ENCODE measurements around the gene EXOC2. TPM values are rescaled to one million over a fixed set of nuclear protein-coding genes. Genes with fewer than 3 reads are reported as not detected.

Gene EXOC2
- total and polyA plus RNA-seq, 5 experiments from 2014 or later: 28.6 to 40.3 (median 36.7) TPM

DNA sequence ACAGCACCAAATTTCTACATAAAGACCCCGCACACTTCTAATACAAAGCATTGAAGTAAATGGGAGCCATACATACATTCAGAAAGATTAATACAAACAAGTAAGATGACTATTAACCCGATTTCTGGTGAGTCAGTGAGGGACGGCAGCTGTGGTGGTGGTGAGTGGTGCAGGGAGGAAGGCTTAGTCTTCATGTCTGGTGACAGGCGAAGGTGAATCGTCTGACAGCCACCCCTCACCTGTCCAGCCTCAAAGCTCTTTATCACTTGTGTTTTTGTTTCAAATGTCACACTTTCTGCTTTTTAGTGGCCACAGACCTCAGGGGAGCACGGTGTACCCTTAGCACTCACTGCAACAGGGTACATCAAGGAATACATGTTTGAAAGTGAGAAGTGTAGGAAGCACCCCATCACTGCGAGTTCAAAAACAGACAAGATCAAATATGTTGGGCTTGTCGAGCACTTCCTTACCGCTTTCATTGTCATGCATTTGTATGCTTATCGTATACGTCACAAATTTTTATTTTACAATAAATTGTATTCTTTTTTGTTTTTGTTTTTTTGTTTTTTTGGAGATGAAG lies 237.8 kb downstream of the EXOC2 start:
- peaks cover 0 to 9% (median 4%) of the 10 kb centered on the region in 9 donors for H3K9me3 Mint-ChIP-seq
- H3K27ac Mint-ChIP-seq: peak overlapping the region; percentile 1 to 86 (median 68)
- peaks cover 0 to 4% (median 0%) of the 10 kb centered on the region in 3 donors for H3K36me3 Mint-ChIP-seq
- H3K27me3 Mint-ChIP-seq: no peaks in the 10 kb centered on the region
- ATAC-seq (peak; percentile 87 to 93), DNase-seq (peak in 3 of 10 donors; percentile 11 to 54 (median 51))
- H3K4me1 Mint-ChIP-seq: peaks cover 5 to 15% (median 13%) of the 10 kb centered on the region in 4 donors
- peak overlapping the region in 9 of 10 donors; percentile 44 to 84 (median 66) for H3K4me3 Mint-ChIP-seq
- POLR2A ChIA-PET: interaction anchor here (0.9 to 1.1 kb wide), 2 partner anchors 10 to 19 kb away, joined by 3 read pairs; no protein-coding TSS in a partner anchor

- H3K27ac Mint-ChIP-seq: peak overlapping the region in 5 of 10 donors; percentile 1 to 86 (median 69)
- ATAC-seq (no peak), DNase-seq (no peak)
- no peaks in the 10 kb centered on the region for H3K27me3 Mint-ChIP-seq
- H3K4me3 Mint-ChIP-seq: peak overlapping the region in 7 of 10 donors; percentile 44 to 84 (median 66)
- H3K9me3 Mint-ChIP-seq: peaks cover 0 to 9% (median 4%) of the 10 kb centered on the region in 9 donors
- POLR2A ChIA-PET: interaction anchor here (0.9 to 1.2 kb wide), 3 partner anchors 9 to 19 kb away, joined by 3 read pairs; no protein-coding TSS in a partner anchor
- H3K36me3 Mint-ChIP-seq: peaks cover 0 to 4% (median 0%) of the 10 kb centered on the region in 3 donors
- H3K4me1 Mint-ChIP-seq: peaks cover 6 to 15% (median 13%) of the 10 kb centered on the region in 4 donors
Observed at GRCh38 chr6:454148-454991, 238.6 kb downstream of the EXOC2 start.

GRCh38 chr6:453152-453551 lies 239.8 kb downstream of the EXOC2 start:
- H3K9me3 Mint-ChIP-seq: peaks cover 0 to 3% (median under 1%) of the 10 kb centered on the region in 9 donors
- no peaks in the 10 kb centered on the region for H3K27me3 Mint-ChIP-seq
- POLR2A ChIA-PET: interaction anchor here (1.2 kb wide), 1 partner anchor 8 kb away, joined by 3 read pairs; no protein-coding TSS in a partner anchor
- no peak overlapping the region for H3K4me3 Mint-ChIP-seq
- no peak overlapping the region for H3K27ac Mint-ChIP-seq
- ATAC-seq: no peak
- H3K36me3 Mint-ChIP-seq: no peaks in the 10 kb centered on the region
- no peak for DNase-seq
- H3K4me1 Mint-ChIP-seq: peaks cover 9 to 28% (median 20%) of the 10 kb centered on the region in 4 donors

DNA sequence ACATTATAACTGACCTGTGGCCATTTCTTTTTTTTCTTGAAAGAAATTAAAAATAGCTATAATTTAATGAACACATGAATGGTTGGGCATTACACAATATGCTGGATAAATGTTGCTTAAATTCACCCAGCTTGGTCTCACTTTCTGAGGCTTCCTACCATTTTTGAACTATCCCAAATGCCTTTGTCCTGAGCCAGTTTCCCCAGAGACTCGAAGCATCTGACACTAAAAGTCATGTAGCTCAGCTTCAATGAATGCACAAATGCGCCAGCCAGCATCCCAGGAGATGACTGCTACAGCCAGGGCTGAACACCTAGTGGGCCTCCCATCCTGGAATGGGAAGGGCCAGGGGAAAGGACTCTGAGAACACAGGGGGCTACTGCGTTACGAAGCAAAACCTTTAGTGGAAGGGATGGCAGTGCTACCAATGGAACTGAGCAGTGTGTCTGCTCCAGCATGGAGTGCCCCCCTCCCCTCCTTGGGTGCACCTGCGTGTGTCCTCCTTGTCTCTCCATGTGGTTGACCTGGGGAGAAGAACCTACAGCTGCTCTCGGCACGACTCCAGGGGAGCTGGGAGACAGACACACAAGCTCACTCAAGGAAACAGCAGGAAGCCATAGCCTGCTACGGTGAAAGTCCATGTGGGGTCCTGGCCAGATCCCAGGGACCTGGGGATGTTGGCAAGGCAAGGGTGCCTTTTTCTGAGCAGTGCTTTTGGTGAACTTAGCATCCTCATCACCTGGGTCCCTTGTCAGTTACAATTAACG lies 240.5 kb downstream of the EXOC2 start:
- POLR2A ChIA-PET: no interaction called here
- no peak for DNase-seq

GRCh38 chr6:451847-452246 lies 241.1 kb downstream of the EXOC2 start:
- DNase-seq (no peak), ATAC-seq (no peak)
- H3K4me1 Mint-ChIP-seq: peaks cover 12 to 41% (median 30%) of the 10 kb centered on the region in 4 donors
- no peaks in the 10 kb centered on the region for H3K27me3 Mint-ChIP-seq
- H3K9me3 Mint-ChIP-seq: no peaks in the 10 kb centered on the region
- no peaks in the 10 kb centered on the region for H3K36me3 Mint-ChIP-seq
- POLR2A ChIA-PET: no interaction called here
- peak overlapping the region in 1 of 10 donors; percentile 41 for H3K27ac Mint-ChIP-seq
- no peak overlapping the region for H3K4me3 Mint-ChIP-seq

More for the DNA sequence above, 240.5 kb downstream of the EXOC2 start:
- Mint-ChIP-seq H3K27ac (no peak overlapping the region), H3K4me3 (no peak overlapping the region), H3K9me3 (peaks cover 0 to 3% (median 0%) of the 10 kb centered on the region in 9 donors), H3K4me1 (peaks cover 12 to 34% (median 26%) of the 10 kb centered on the region in 4 donors), H3K36me3 (no peaks in the 10 kb centered on the region), H3K27me3 (no peaks in the 10 kb centered on the region)
- ATAC-seq: no peak

- no peak for DNase-seq
- H3K36me3 Mint-ChIP-seq: no peaks in the 10 kb centered on the region
- H3K27ac Mint-ChIP-seq: no peak overlapping the region
- H3K4me1 Mint-ChIP-seq: peaks cover 16 to 46% (median 35%) of the 10 kb centered on the region in 4 donors
- H3K9me3 Mint-ChIP-seq: no peaks in the 10 kb centered on the region
- POLR2A ChIA-PET: interaction anchor here (0.6 kb wide), 1 partner anchor 30 kb away, joined by 4 read pairs; no protein-coding TSS in a partner anchor
- H3K4me3 Mint-ChIP-seq: no peak overlapping the region
- no peak for ATAC-seq
- H3K27me3 Mint-ChIP-seq: no peaks in the 10 kb centered on the region
Observed at GRCh38 chr6:451336-451735, 241.6 kb downstream of the EXOC2 start.

DNA sequence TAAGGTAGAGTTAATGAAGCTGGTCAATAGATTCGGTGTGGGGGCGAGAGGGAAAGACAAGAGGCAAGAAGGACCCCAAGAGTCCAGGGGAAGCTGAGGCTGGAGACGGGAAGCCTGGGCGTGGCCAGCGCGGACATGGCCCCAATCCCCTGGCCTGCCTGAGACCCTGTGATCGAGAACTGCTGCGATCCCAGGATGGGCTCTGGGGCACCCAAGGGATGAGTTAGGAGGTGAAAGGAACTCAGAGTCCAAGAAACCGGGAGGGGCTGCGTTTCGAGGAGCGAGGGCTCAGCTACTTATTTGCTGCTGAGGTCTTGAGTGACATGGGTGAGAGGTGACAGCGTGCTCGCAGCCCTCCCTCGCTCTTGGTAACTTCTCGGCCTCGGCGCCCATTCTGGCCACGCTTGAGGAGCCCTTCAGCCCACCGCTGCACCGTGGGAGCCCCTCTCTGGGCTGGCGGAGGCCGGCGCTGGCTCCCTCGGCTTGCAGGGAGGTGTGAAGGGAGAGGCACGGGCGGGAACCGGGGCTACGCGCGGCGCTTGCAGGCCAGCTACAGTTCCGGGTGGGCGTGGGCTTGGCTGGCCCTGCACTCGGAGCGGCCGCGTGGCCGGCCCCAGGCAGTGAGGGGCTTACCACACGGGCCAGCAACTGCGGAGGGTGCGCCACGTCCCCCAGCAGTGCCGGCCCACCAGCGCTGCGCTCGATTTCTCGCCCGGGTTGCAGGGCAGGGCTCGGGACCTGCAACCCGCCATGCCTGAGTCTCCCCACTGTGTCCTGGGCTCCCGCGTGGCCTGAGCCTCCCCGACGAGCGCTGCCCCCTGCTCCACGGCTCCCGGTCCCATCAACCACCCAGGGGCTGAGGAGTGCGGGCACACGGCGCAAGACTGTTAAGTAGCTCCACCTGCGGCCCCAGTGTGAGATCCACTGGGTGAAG lies 243.2 kb downstream of the EXOC2 start:
- no peaks in the 10 kb centered on the region for H3K9me3 Mint-ChIP-seq
- DNase-seq: no peak
- H3K4me3 Mint-ChIP-seq: no peak overlapping the region
- no peaks in the 10 kb centered on the region for H3K36me3 Mint-ChIP-seq
- peaks cover 21 to 49% (median 41%) of the 10 kb centered on the region in 4 donors for H3K4me1 Mint-ChIP-seq
- H3K27ac Mint-ChIP-seq: peak overlapping the region in 2 of 10 donors; percentile 16 to 87
- no peaks in the 10 kb centered on the region for H3K27me3 Mint-ChIP-seq
- no peak for ATAC-seq
- POLR2A ChIA-PET: no interaction called here

- Mint-ChIP-seq H3K36me3 (no peaks in the 10 kb centered on the region), H3K9me3 (no peaks in the 10 kb centered on the region), H3K27me3 (no peaks in the 10 kb centered on the region), H3K27ac (peak overlapping the region in 2 of 10 donors; percentile 80 to 87), H3K4me3 (no peak overlapping the region), H3K4me1 (peaks cover 27 to 55% (median 42%) of the 10 kb centered on the region in 4 donors)
- ATAC-seq (no peak), DNase-seq (no peak)
- POLR2A ChIA-PET: no interaction called here
Observed at GRCh38 chr6:449057-449430, 243.9 kb downstream of the EXOC2 start.

GRCh38 chr6:448296-449056 lies 244.5 kb downstream of the EXOC2 start:
- H3K36me3 Mint-ChIP-seq: no peaks in the 10 kb centered on the region
- peaks cover 28 to 60% (median 45%) of the 10 kb centered on the region in 4 donors for H3K4me1 Mint-ChIP-seq
- H3K27me3 Mint-ChIP-seq: no peaks in the 10 kb centered on the region
- H3K27ac Mint-ChIP-seq: peak overlapping the region in 7 of 10 donors; percentile 58 to 87 (median 72)
- DNase-seq (no peak), ATAC-seq (no peak)
- H3K9me3 Mint-ChIP-seq: no peaks in the 10 kb centered on the region
- POLR2A ChIA-PET: no interaction called here
- peak overlapping the region in 9 of 10 donors; percentile 19 to 83 (median 58) for H3K4me3 Mint-ChIP-seq

DNA sequence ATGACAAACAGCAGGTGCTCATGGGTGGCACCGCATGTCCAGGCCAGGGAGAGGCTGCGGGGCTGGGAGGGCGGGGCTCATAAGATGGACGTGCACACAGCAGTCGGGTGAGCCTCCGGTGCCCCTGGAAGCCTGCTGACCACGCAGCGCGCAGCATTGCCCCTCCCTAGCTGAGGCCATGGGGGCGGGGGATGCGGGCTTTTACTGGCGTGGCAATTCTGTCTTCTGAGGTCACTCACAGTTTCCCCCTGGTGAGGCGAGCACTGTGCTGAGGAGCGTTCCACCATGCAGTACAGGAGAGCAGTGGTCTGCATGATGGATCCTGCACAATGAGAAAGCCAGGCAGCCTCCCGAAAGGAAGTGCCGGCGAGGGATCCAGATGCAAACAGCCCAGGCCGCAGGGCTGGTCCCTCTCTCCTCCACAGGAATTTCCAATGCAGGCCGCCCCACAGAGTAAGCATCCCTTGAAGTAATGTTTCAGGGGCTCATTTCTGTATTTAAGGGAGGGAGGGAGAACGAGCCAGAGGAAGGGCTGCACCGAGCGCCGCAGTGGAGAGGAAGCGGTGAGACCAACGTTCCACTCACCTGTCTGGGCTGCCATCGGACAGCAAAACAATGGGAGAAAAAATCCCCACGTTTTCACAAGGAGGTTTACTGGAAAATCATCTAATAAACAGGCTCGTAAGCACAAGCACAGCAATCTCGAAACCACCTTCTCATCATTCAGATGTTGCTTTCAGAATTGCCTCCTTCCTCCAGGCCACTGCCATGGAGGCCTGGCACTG lies 245.4 kb downstream of the EXOC2 start:
- H3K27ac Mint-ChIP-seq: peak overlapping the region in 8 of 10 donors; percentile 33 to 87 (median 71)
- peaks cover 31 to 60% (median 46%) of the 10 kb centered on the region in 4 donors for H3K4me1 Mint-ChIP-seq
- no peaks in the 10 kb centered on the region for H3K36me3 Mint-ChIP-seq
- no peaks in the 10 kb centered on the region for H3K27me3 Mint-ChIP-seq
- DNase-seq: no peak
- H3K4me3 Mint-ChIP-seq: peak overlapping the region; percentile 19 to 83 (median 60)
- ATAC-seq: no peak
- POLR2A ChIA-PET: no interaction called here
- H3K9me3 Mint-ChIP-seq: no peaks in the 10 kb centered on the region
